Breast epithelium (tissue), 4 donors: ENCODE results near the gene PDLIM4. TPM values are rescaled to one million over a fixed set of nuclear protein-coding genes. Genes with fewer than 3 reads are reported as not detected.

Experiments used
- DNase-seq, 2 donors: peaks; one replicate each; pipeline ENCODE4 v3.0.0-alpha.2; 2019; ENCODE audit warnings: low spot score in 2 of 2
- H3K27ac ChIP-seq, 2 donors: fragments of 200-600 bp; sonication (generic) in 1 of 2; one replicate each; pipeline ENCODE4 v1.5.1; 2016 to 2019; ENCODE audit warnings: mild to moderate bottlenecking in 1 of 2
- H3K27me3 ChIP-seq, 2 donors: fragments of 200-600 bp; sonication (generic) in 1 of 2; one replicate each; pipeline versions ENCODE4 v1.5.1 to v1.6.0; 2017 to 2019; ENCODE audit warnings: control low read depth in 1 of 2, mild to moderate bottlenecking in 1 of 2
- H3K36me3 ChIP-seq: fragments of 200-600 bp; one replicate; pipeline ENCODE4 v1.5.1; 2019
- H3K4me1 ChIP-seq, 2 donors: fragments of 200-600 bp; sonication (generic); one replicate each; pipeline ENCODE4 v1.5.1; 2016 to 2019; ENCODE audit warnings: control low read depth in 1 of 2
- H3K4me3 ChIP-seq, 3 donors: fragments of 200-600 bp; sonication (generic); 1 replicate in 2 of 3; 2 replicates in 1 of 3; pipeline ENCODE4 v1.5.1; 2016 to 2019; ENCODE audit warnings: mild to moderate bottlenecking in 3 of 3, moderate library complexity in 2 of 3
- H3K9me3 ChIP-seq, 2 donors: fragments of 200-600 bp; sonication (generic) in 1 of 2; one replicate each; pipeline ENCODE4 v1.5.1; 2016 to 2019; ENCODE audit warnings: control low read depth in 1 of 2
- CTCF ChIP-seq, 3 donors: fragments of 450-650 bp; IDR thresholded peaks; one replicate each; pipeline ENCODE4 v1.5.1; 2016 to 2017; ENCODE audit warnings: antibody characterized with exemption in 3 of 3, mild to moderate bottlenecking in 3 of 3, moderate library complexity in 3 of 3
- POLR2A ChIP-seq: fragments of 450-650 bp; IDR thresholded peaks from one replicate; pipeline ENCODE4 v1.6.1; 2016; ENCODE audit warnings: antibody characterized with exemption, mild to moderate bottlenecking, moderate library complexity
- POLR2AphosphoS5 ChIP-seq, 3 donors: sonication (generic); formaldehyde crosslinking; IDR thresholded peaks; one replicate each; pipeline ENCODE4 v1.6.1; 2017; ENCODE audit warnings: antibody characterized with exemption in 3 of 3
- intact Hi-C: fragments of 100-400 bp; cut with DNase I; formaldehyde crosslinking; loops from one replicate; pipeline ENCODE4 v1.15.1; 2023; ENCODE audit warnings: low total_unique reads
- total RNA-seq, 3 donors: library from RNA; depleted of rRNA; stranded (reverse); fragments of >200 nt; gene quantifications; one replicate each; pipeline ENCODE4 v1.1.0, GENCODE V29; 2016

Gene PDLIM4
- total RNA-seq, 3 donors from 2014 or later: 9.0 to 102 (median 71.4) TPM

- Histone ChIP-seq H3K27me3 (no peaks in the 10 kb centered on the region), H3K9me3 (no peaks in the 10 kb centered on the region), H3K36me3 (no peaks in the 10 kb centered on the region), H3K27ac (peak overlapping the region; percentile 60 to 78), H3K4me3 (no peak overlapping the region), H3K4me1 (peaks cover 0 to 12% of the 10 kb centered on the region in 2 donors)
- TF ChIP-seq CTCF (IDR thresholded peaks at IDR 0.05) (no peak), POLR2A (no peak), POLR2AphosphoS5 (IDR thresholded peaks at IDR 0.05) (no peak)
- no peak for DNase-seq
- intact Hi-C loops: no loop called here
Measured at GRCh38 chr5:132223861-132224260, 33.6 kb upstream of the PDLIM4 start.

GRCh38 chr5:132224716-132225115 is 32.8 kb upstream of the PDLIM4 start:
- intact Hi-C loops: no loop called here
- H3K27ac ChIP-seq: peak overlapping the region; percentile 60 to 78

GRCh38 chr5:132225165-132226032 is 32.1 kb upstream of the PDLIM4 start:
- Histone ChIP-seq H3K36me3 (no peaks in the 10 kb centered on the region), H3K9me3 (no peaks in the 10 kb centered on the region), H3K4me3 (peak overlapping the region in 1 of 3 donors; percentile 34), H3K27me3 (no peaks in the 10 kb centered on the region), H3K4me1 (peaks cover 0 to 12% of the 10 kb centered on the region in 2 donors), H3K27ac (peak overlapping the region; percentile 60 to 81)
- DNase-seq: peak; percentile 40 to 67
- TF ChIP-seq POLR2AphosphoS5 (IDR thresholded peaks at IDR 0.05) (peak in 1 of 3 donors; percentile 17), POLR2A (no peak)
- intact Hi-C loops: no loop called here

More at GRCh38 chr5:132224716-132225115, 32.8 kb upstream of the PDLIM4 start:
- TF ChIP-seq POLR2AphosphoS5 (IDR thresholded peaks at IDR 0.05) (no peak), CTCF (IDR thresholded peaks at IDR 0.05) (no peak), POLR2A (no peak)
- H3K4me3 ChIP-seq: no peak overlapping the region
- DNase-seq: no peak
- no peaks in the 10 kb centered on the region for H3K27me3 ChIP-seq
- peaks cover 0 to 12% of the 10 kb centered on the region in 2 donors for H3K4me1 ChIP-seq
- no peaks in the 10 kb centered on the region for H3K36me3 ChIP-seq
- no peaks in the 10 kb centered on the region for H3K9me3 ChIP-seq

GRCh38 chr5:132226516-132227234 is 30.8 kb upstream of the PDLIM4 start:
- DNase-seq: no peak
- H3K4me1 ChIP-seq: peaks cover 0 to 12% of the 10 kb centered on the region in 2 donors
- H3K4me3 ChIP-seq: peak overlapping the region; percentile 63 to 85 (median 81)
- H3K27me3 ChIP-seq: no peaks in the 10 kb centered on the region
- no peaks in the 10 kb centered on the region for H3K36me3 ChIP-seq
- no peaks in the 10 kb centered on the region for H3K9me3 ChIP-seq
- H3K27ac ChIP-seq: peak overlapping the region; percentile 92 to 93
- intact Hi-C loops: no loop called here
- TF ChIP-seq POLR2A (no peak), POLR2AphosphoS5 (IDR thresholded peaks at IDR 0.05) (peak in 1 of 3 donors; percentile 9)

GRCh38 chr5:132227235-132227484 is 30.3 kb upstream of the PDLIM4 start:
- H3K9me3 ChIP-seq: no peaks in the 10 kb centered on the region
- intact Hi-C loops: no loop called here
- H3K36me3 ChIP-seq: no peaks in the 10 kb centered on the region
- TF ChIP-seq CTCF (IDR thresholded peaks at IDR 0.05) (peak in 1 of 3 donors; percentile 59), POLR2A (no peak), POLR2AphosphoS5 (IDR thresholded peaks at IDR 0.05) (peak in 2 of 3 donors; percentile 7 to 20)
- peak overlapping the region; percentile 92 to 93 for H3K27ac ChIP-seq
- DNase-seq: no peak
- H3K27me3 ChIP-seq: no peaks in the 10 kb centered on the region
- peaks cover 0 to 12% of the 10 kb centered on the region in 2 donors for H3K4me1 ChIP-seq
- H3K4me3 ChIP-seq: peak overlapping the region; percentile 63 to 85 (median 81)
